K562 (cell line): ENCODE results near the gene FLRT1. TPM values are rescaled to one million over a fixed set of nuclear protein-coding genes. Genes with fewer than 3 reads are reported as not detected.

Experiments
- ATAC-seq: fragments of 200-7000 bp; cut with Tn5 transposase; 3 replicates; pipeline ENCODE4 v1.9.1; 2020; ENCODE audit warnings: moderate library complexity
- BruUV-seq: library from RNA; stranded (reverse); fragments of 400-500 nt; replicated peaks from 2 replicates; lab custom pipeline; 2021; lab: Mats Ljungman, UMichigan
- CTCF ChIA-PET: fragments of 300-600 bp; formaldehyde crosslinking; extraction: SDS; loops from one replicate; lab custom pipeline; 2021; ENCODE audit warnings: low intra/inter-chr PET ratio; lab: Yijun Ruan, JAX
- POLR2A ChIA-PET: fragments of 300-600, 350-650 bp; sonication (Branson Sonifier 250); formaldehyde crosslinking; extraction: SDS; loops from one replicate; lab custom pipeline; 2021; ENCODE audit warnings: antibody characterized with exemption, inconsistent platforms; lab: Yijun Ruan, JAX
- DNase-seq, 4 experiments: peaks; one replicate each; pipeline versions ENCODE4 v3.0.0 to v3.0.0-alpha.2; 2011 to 2018; ENCODE audit warnings: low spot score in 3 of 4, mixed read lengths in 3 of 4; ENCODE audit errors: extremely low read depth in 1 of 4
- FAIRE-seq: peaks from 2 replicates; lab custom pipeline; 2011; peaks lifted over from hg19 to GRCh38; lab: Jason Lieb, UNC
- H2AFZ ChIP-seq: 2 replicates; pipeline ENCODE4 v1.6.0; 2011; ENCODE audit warnings: low read depth, low read length, control low read depth, inconsistent platforms
- H3K27ac ChIP-seq: fragments of 200-600 bp; 3 replicates; pipeline ENCODE4 v1.8.0; 2011; ENCODE audit warnings: low read depth, mild to moderate bottlenecking, control low read depth, inconsistent platforms, low read length, moderate library complexity, mixed read lengths; ENCODE audit errors: extremely low read depth
- H3K27me3 ChIP-seq, 2 experiments: fragments of 300-600 bp in 1 of 2; 2 replicates in 1 of 2; 3 replicates in 1 of 2; pipeline versions ENCODE4 v1.6.0 to v1.8.0; 2011; ENCODE audit warnings: inconsistent platforms in 2 of 2, low read length in 2 of 2, mild to moderate bottlenecking in 1 of 2, mixed read lengths in 1 of 2, moderate library complexity in 1 of 2; ENCODE audit not compliant: control insufficient read depth in 2 of 2, insufficient read depth in 2 of 2
- H3K36me3 ChIP-seq: fragments of 300-600 bp; 3 replicates; pipeline ENCODE4 v1.8.0; 2011; ENCODE audit warnings: mild to moderate bottlenecking, low read length, inconsistent platforms; ENCODE audit not compliant: control insufficient read depth, insufficient read depth
- H3K4me1 ChIP-seq, 2 experiments: fragments of 200-600 bp in 1 of 2; replicated peaks in 1 of 2; 2 replicates in 1 of 2; 3 replicates in 1 of 2; pipeline versions ENCODE4 v1.5.1 to v1.8.0; 2011; ENCODE audit warnings: inconsistent platforms in 2 of 2, low read length in 2 of 2, mild to moderate bottlenecking in 1 of 2, mixed read lengths in 1 of 2, moderate library complexity in 1 of 2; ENCODE audit not compliant: control insufficient read depth in 2 of 2, insufficient read depth in 2 of 2
- H3K4me2 ChIP-seq: 2 replicates; pipeline ENCODE4 v1.6.1; 2011; ENCODE audit warnings: low read length, control low read depth, inconsistent platforms, mixed read lengths; ENCODE audit not compliant: insufficient read depth
- H3K4me3 ChIP-seq: fragments of 200-600 bp; sonication (generic), shearing (Covaris generic); 2 replicates; pipeline ENCODE4 v1.5.1; 2016; ENCODE audit warnings: control low read depth, inconsistent platforms
- H3K79me2 ChIP-seq: fragments of 200-600 bp; 3 replicates; pipeline ENCODE4 v1.8.0; 2011; ENCODE audit warnings: low read length, inconsistent platforms; ENCODE audit not compliant: control insufficient read depth, insufficient read depth
- H3K9ac ChIP-seq, 2 experiments: 2 replicates each; pipeline versions ENCODE4 v1.6.0 to v1.6.1; 2011; ENCODE audit warnings: low read depth in 2 of 2, low read length in 2 of 2, control low read depth in 1 of 2, inconsistent platforms in 1 of 2, mild to moderate bottlenecking in 1 of 2, mixed read lengths in 1 of 2; ENCODE audit not compliant: insufficient read depth in 1 of 2
- H3K9me1 ChIP-seq: one replicate; pipeline ENCODE4 v1.6.0; 2011; ENCODE audit warnings: inconsistent platforms, mild to moderate bottlenecking, low read length, moderate library complexity; ENCODE audit not compliant: control insufficient read depth, insufficient read depth
- H3K9me3 ChIP-seq: replicated peaks from 2 replicates; pipeline ENCODE4 v1.5.1; 2011; ENCODE audit warnings: low read depth, low read length, inconsistent platforms; ENCODE audit not compliant: control insufficient read depth, insufficient read depth
- H4K20me1 ChIP-seq: replicated peaks from 2 replicates; pipeline ENCODE4 v1.6.1; 2011; ENCODE audit warnings: low read length, inconsistent platforms, mixed read lengths; ENCODE audit not compliant: control insufficient read depth, insufficient read depth
- ADNP ChIP-seq: fragments of 200-800 bp; sonication (Bioruptor generic); IDR thresholded peaks from 2 replicates; pipeline ENCODE4 v1.6.1; 2016; ENCODE audit warnings: missing genetic modification characterization, missing compliant biosample characterization
- ARID2 ChIP-seq: fragments of 450-650 bp; IDR thresholded peaks from 2 replicates; pipeline ENCODE4 v1.6.1; 2017; ENCODE audit warnings: antibody characterized with exemption, mild to moderate bottlenecking
- BCOR ChIP-seq: fragments of 450-650 bp; IDR thresholded peaks from 2 replicates; pipeline ENCODE4 v1.6.1; 2016
- CBX5 ChIP-seq: IDR thresholded peaks from 2 replicates; pipeline ENCODE4 v1.6.1; 2014; ENCODE audit warnings: low read depth, borderline replicate concordance
- HMGN3 ChIP-seq: IDR thresholded peaks from 2 replicates; pipeline ENCODE4 v1.6.1; 2011; ENCODE audit warnings: borderline replicate concordance, low read depth, mild to moderate bottlenecking, mixed read lengths, low read length; ENCODE audit not compliant: insufficient read length; ENCODE audit errors: extremely low read depth
- JUNB ChIP-seq: fragments of 450-650 bp; formaldehyde crosslinking; conservative IDR thresholded peaks from 2 replicates; pipeline ENCODE4 v1.4.0; 2020; ENCODE audit warnings: mild to moderate bottlenecking
- KDM1A ChIP-seq, 2 experiments: fragments of 450-650 bp; IDR thresholded peaks; 2 replicates each; pipeline ENCODE4 v1.6.1; 2016; ENCODE audit warnings: mild to moderate bottlenecking in 2 of 2
- NFE2 ChIP-seq: IDR thresholded peaks from 2 replicates; pipeline ENCODE4 v1.6.1; 2014; ENCODE audit warnings: antibody characterized with exemption, low read depth
- NFIC ChIP-seq: fragments of 450-650 bp; IDR thresholded peaks from 2 replicates; pipeline ENCODE4 v1.6.1; 2017; ENCODE audit warnings: mild to moderate bottlenecking, inconsistent platforms
- PHB ChIP-seq: fragments of 250-450 bp; sonication (Bioruptor Pico); IDR thresholded peaks from 2 replicates; pipeline ENCODE4 v1.5.0; 2021
- RBM25 ChIP-seq: fragments of 200-400 bp; formaldehyde crosslinking; IDR thresholded peaks from 2 replicates; pipeline ENCODE4 v1.6.1; 2018; ENCODE audit warnings: low read length, low read depth, moderate library complexity; ENCODE audit not compliant: severe bottlenecking
- TBL1XR1 ChIP-seq, 2 experiments: IDR thresholded peaks; 2 replicates each; pipeline ENCODE4 v1.6.1; 2012; ENCODE audit warnings: improper control_type of control experiment in 2 of 2, low read length in 2 of 2, mild to moderate bottlenecking in 1 of 2
- ZNF217 ChIP-seq: sonication (generic); formaldehyde crosslinking; IDR thresholded peaks from 2 replicates; pipeline ENCODE4 v1.8.0; 2022; ENCODE audit warnings: mild to moderate bottlenecking, missing genetic modification reagents
- ZNF699 ChIP-seq: fragments of 250-450 bp; sonication (Bioruptor Pico); IDR thresholded peaks from 2 replicates; pipeline ENCODE4 v1.8.0; 2021; ENCODE audit warnings: mild to moderate bottlenecking, moderate library complexity; ENCODE audit not compliant: insufficient replicate concordance
- ZNF764 ChIP-seq: fragments of 250-450 bp; sonication (Bioruptor Pico); IDR thresholded peaks from 2 replicates; pipeline ENCODE4 v1.4.0; 2020; ENCODE audit warnings: low read depth, mild to moderate bottlenecking, moderate library complexity
- ZNF780A ChIP-seq: fragments of 250-450 bp; sonication (Bioruptor Pico); IDR thresholded peaks from 2 replicates; pipeline ENCODE4 v1.5.0; 2021; ENCODE audit warnings: mild to moderate bottlenecking
- WGBS: fragments of 100-300 bp; shearing (Covaris generic); methylation state at CpG from one replicate; pipeline ENCODE4 v1.1.6; 2016; ENCODE audit warnings: low coverage, mixed read lengths; ENCODE audit not compliant: insufficient coverage; ENCODE audit errors: missing lambda C conversion rate; 5-methylcytosine and 5-hydroxymethylcytosine counted together
- in situ Hi-C: fragments of 300-500 bp; cut with MboI; formaldehyde crosslinking; loops from 4 replicates; pipeline ENCODE4 v1.15.0; 2018; ENCODE audit warnings: inconsistent platforms, mixed read lengths
- intact Hi-C: fragments of 100-400 bp; cut with micrococcal nuclease; formaldehyde crosslinking; loops from 2 replicates; pipeline ENCODE4 v1.14.2; 2022
- polyA plus RNA-seq, 8 experiments: library from polyadenylated mRNA; depleted of rRNA in 4 of 8; stranded (reverse) in 5 of 8; unstranded in 3 of 8; fragments of >200 nt; fragmentation: Nextera tagmentation in 2 of 8; fragmentation: Illumina TruSeq in 1 of 8; extraction: Ambion mirVana in 2 of 8; extraction: Trizol in 1 of 8; gene quantifications; 2 replicates each; pipeline versions ENCODE4 v1.2.1 to v1.2.3, GENCODE V29; 2011 to 2014; ENCODE audit warnings: inconsistent platforms in 1 of 8, missing spikeins in 1 of 8
- total RNA-seq, 7 experiments: library from RNA; depleted of rRNA in 6 of 7; stranded (reverse); fragments of >200 nt in 6 of 7; fragmentation: Illumina TruSeq in 2 of 7; extraction: Trizol in 2 of 7; gene quantifications; 2 replicates each; pipeline versions ENCODE4 v1.2.1 to v1.2.3, GENCODE V29; 2011 to 2021; ENCODE audit warnings: low replicate concordance in 1 of 7
- TF ChIP-seq, protein P1 (sequence below): fragments of 250-450 bp; sonication (Bioruptor Pico); IDR thresholded peaks from 2 replicates; pipeline ENCODE4 v1.5.0; 2021
- TF ChIP-seq, protein P2 (sequence below), 3 experiments: fragments of 200-800 bp in 1 of 3; sonication (Bioruptor generic) in 1 of 3; sonication (generic) in 1 of 3; formaldehyde crosslinking in 1 of 3; IDR thresholded peaks; 2 replicates each; pipeline versions ENCODE4 v1.6.1 to v1.8.0; 2016 to 2022; ENCODE audit warnings: mild to moderate bottlenecking in 2 of 3, missing compliant biosample characterization in 2 of 3, missing genetic modification characterization in 2 of 3, missing genetic modification reagents in 1 of 3
- TF ChIP-seq, protein P3 (sequence below): fragments of 450-650 bp; IDR thresholded peaks from 2 replicates; pipeline ENCODE4 v1.6.1; 2016; ENCODE audit warnings: mild to moderate bottlenecking
- TF ChIP-seq, protein P4 (sequence below), 2 experiments: fragments of 450-650 bp in 1 of 2; sonication (generic) in 1 of 2; formaldehyde crosslinking; conservative IDR thresholded peaks; 2 replicates each; pipeline versions ENCODE4 v1.4.0 to v1.8.1; 2020 to 2022; ENCODE audit warnings: mild to moderate bottlenecking in 1 of 2, missing genetic modification reagents in 1 of 2

FLRT1 gene
- total and polyA plus RNA-seq, 9 of the 15 experiments (the other 6 are each of a cell fraction or from before 2014, with no cell fraction given): not detected

DNA sequence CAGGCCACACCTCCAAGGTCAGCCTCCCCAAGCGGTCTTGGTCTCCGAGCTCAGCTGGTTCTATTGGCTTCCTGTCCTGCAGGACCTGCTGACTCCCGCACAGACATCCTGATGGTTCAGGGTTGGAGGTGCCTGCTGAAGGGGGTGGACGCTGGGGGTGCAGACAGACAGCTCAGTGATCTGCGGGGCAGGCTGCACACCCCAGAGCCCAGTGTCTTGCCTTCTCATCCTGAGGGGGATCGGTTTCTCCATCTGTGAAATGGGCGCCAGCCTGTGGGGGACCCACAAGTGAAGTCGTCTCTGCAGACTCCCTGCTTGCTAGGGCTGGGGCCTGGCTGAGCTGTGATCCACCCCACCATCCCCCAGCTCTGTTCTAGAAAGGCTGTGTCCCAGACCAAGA is 13.8 kb downstream of the FLRT1 start:
- H3K4me1 ChIP-seq: peaks cover 0 to 41% of the 10 kb centered on the region in 2 experiments; a peak in 2 of 5 replicates
- no peaks in the 10 kb centered on the region for H3K36me3 ChIP-seq
- intact Hi-C loops: no loop called here
- in situ Hi-C loops: no loop called here
- no peak for DNase-seq
- no peak overlapping the region for H3K27ac ChIP-seq
- H3K9me1 ChIP-seq: no peaks in the 10 kb centered on the region
- no peak for FAIRE-seq
- ChIA-PET CTCF (no interaction called here), POLR2A (interaction anchor here (0.6 kb wide), 1 partner anchor 36 kb away, joined by 4 read pairs; no protein-coding TSS in a partner anchor)
- no peak overlapping the region for H2AFZ ChIP-seq
- H3K4me3 ChIP-seq: no peak overlapping the region
- 57% methylated on average over 8 of the region's 8 CpGs for WGBS
- H4K20me1 ChIP-seq: peaks cover 44% of the 10 kb centered on the region
- H3K4me2 ChIP-seq: no peak overlapping the region
- no TSS peak for BruUV-seq
- H3K27me3 ChIP-seq: no peaks in the 10 kb centered on the region
- no peaks in the 10 kb centered on the region for H3K9me3 ChIP-seq
- H3K79me2 ChIP-seq: no peaks in the 10 kb centered on the region
- ATAC-seq: no peak
- H3K9ac ChIP-seq: no peak overlapping the region
- TF ChIP-seq ADNP (tag) (peak; percentile 53; the same call in 1 of the 2 replicates), RBM25 (peak; percentile 57), CBX5 (no peak), ZNF764 (CRISPR knock-in tag) (no peak), ZNF699 (CRISPR knock-in tag) (no peak), NFE2 (no peak), TBL1XR1 (IDR thresholded peaks at IDR 0.05; ENCODE audit: low read length in 2 of 2) (no peak), PHB (CRISPR knock-in tag) (no peak), KDM1A (IDR thresholded peaks at IDR 0.05) (peak in 1 of 2 experiments; percentile 51; a peak in 1 of 4 replicates), ZNF217 (CRISPR knock-in tag) (no peak), ARID2 (no peak), NFIC (no peak), JUNB (CRISPR knock-in tag) (no peak), HMGN3 (peak; percentile 24), ZNF780A (no peak), BCOR (peak; percentile 74)
- TF ChIP-seq, protein P1, sequence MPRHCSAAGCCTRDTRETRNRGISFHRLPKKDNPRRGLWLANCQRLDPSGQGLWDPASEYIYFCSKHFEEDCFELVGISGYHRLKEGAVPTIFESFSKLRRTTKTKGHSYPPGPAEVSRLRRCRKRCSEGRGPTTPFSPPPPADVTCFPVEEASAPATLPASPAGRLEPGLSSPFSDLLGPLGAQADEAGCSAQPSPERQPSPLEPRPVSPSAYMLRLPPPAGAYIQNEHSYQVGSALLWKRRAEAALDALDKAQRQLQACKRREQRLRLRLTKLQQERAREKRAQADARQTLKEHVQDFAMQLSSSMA (CRISPR knock-in tag): no peak
- TF ChIP-seq, protein P2, sequence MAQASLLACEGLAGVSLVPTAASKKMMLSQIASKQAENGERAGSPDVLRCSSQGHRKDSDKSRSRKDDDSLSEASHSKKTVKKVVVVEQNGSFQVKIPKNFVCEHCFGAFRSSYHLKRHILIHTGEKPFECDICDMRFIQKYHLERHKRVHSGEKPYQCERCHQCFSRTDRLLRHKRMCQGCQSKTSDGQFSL (CRISPR knock-in tag; IDR thresholded peaks at IDR 0.05): 0 out of 2 replicates have a peak, but pooled peaks have one; percentile 18
- TF ChIP-seq, protein P2 (tag; IDR thresholded peaks at IDR 0.05): no peak
- TF ChIP-seq, protein P3, sequence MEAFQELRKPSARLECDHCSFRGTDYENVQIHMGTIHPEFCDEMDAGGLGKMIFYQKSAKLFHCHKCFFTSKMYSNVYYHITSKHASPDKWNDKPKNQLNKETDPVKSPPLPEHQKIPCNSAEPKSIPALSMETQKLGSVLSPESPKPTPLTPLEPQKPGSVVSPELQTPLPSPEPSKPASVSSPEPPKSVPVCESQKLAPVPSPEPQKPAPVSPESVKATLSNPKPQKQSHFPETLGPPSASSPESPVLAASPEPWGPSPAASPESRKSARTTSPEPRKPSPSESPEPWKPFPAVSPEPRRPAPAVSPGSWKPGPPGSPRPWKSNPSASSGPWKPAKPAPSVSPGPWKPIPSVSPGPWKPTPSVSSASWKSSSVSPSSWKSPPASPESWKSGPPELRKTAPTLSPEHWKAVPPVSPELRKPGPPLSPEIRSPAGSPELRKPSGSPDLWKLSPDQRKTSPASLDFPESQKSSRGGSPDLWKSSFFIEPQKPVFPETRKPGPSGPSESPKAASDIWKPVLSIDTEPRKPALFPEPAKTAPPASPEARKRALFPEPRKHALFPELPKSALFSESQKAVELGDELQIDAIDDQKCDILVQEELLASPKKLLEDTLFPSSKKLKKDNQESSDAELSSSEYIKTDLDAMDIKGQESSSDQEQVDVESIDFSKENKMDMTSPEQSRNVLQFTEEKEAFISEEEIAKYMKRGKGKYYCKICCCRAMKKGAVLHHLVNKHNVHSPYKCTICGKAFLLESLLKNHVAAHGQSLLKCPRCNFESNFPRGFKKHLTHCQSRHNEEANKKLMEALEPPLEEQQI: no peak
- TF ChIP-seq, protein P4, sequence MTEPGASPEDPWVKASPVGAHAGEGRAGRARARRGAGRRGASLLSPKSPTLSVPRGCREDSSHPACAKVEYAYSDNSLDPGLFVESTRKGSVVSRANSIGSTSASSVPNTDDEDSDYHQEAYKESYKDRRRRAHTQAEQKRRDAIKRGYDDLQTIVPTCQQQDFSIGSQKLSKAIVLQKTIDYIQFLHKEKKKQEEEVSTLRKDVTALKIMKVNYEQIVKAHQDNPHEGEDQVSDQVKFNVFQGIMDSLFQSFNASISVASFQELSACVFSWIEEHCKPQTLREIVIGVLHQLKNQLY (CRISPR knock-in tag; conservative IDR thresholded peaks at IDR 0.05): no peak
